Activated T-cell treated with anti-CD3 and anti-CD28 coated beads for 24 hours (primary cell): ENCODE results near the gene GABBR2.

ENCODE experiments used
- DNase-seq: peaks from one replicate; pipeline ENCODE4 v3.0.0-alpha.2; 2020; ENCODE audit warnings: low read depth

The GABBR2 gene

DNA sequence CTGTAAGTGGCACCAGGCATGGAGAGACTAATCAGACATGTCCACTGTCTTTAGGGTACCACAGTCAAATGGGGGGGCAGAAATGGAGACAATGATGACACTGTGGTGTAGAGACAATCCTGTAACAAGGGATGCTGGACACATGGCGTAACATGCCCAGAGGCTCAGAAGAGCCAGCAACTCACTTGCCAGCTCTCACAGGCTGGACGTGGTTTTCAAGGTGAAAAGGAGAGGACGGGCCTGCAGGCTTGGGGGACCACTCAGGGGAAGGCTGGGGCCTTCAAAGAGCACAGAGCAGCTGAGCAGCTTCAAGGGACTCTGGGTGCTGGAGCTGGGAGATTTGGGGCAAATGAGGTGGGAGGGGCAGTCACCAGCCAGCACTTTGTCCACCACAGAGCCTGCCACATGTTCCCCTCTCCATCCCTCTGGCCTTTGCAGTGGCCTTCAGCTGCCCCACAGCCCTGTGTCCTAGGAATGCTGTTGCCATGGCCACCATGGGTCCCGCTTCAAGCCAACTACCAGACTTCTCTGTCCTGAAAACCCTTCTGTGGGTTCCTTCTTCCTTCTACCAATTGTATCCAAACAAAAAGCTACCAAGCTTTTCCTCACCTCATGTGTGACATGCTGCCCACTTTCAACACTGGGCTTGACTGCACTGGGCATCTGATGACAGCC lies 140.4 kb downstream of the GABBR2 start:
- DNase-seq: no peak

DNA sequence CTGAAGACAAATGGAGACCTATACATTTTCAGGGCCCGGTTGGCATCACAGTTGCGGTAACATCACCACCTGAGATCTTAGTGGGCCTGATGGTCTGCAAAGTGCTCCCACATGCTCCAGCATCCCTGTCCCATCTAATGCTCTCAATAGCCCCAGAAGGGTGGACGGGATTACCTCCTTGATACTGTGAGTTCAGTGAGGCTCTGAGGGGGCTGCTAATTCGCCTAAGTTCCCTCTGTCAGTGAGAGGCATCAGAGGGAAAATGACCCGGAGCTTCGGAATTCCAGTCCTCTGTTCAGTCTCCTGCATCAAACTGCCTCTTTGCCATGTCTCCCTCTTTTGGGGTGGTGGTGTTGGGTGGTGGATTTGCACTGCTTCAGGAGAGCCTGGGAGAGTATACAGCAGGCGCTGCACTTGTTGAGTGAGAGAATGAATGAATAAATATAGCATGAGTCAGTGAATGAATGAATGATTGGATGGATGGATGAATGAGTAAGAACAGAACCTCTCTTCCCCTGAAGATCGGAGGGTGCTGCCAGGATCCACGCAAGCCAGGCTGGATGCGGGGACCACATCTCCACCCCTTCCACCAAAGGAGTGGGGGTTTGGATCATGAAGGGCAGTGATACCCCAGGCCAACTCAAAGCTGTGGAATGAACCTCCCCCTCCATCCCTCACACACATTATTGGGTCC lies 141.0 kb downstream of the GABBR2 start:
- no peak for DNase-seq

DNA sequence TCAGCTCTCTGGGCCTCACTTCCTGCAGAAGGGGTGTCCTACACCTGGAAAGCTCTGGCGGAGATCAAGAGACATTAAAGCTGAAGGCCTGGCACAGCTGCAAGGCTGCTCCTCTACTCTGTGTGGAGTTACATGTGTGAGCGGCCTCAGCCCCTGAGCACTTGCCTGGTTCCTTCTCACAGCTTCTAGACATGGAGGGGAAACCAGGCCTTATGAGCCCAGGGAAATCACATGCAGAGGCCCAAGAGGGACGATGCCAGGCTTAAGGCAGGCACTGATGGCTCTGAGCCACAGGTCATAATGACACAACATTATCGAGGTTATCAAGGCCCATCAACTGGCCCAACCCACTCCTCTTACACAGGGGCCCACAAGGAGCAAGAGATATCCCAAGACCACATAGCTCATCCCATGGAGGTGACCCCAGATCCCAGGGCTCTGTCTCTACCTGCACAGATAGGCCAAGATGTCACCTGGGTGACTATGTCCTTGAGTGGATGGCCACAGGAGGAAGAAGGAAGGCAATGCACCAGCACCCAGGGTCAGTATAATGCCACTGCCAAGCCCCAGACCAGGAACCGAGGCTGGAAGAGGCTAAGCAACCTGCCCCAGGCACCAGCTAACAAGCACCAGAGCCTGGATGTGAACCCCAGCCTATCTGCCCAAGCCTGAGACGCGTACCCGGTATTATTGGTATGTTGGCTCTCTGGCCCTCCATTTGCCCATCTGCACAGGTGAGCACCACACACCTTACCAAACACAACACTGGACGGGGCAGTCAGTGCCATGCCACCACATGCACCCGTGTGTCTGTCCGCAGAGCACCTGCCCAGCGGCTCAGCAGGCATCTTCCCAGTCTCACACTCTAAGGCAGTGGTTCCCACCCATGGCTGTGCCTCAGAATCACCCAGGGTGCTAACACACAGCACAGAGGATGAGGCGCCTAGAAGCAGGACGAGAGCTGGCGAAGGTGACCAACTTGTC lies 143.3 kb downstream of the GABBR2 start:
- DNase-seq: no peak

DNA sequence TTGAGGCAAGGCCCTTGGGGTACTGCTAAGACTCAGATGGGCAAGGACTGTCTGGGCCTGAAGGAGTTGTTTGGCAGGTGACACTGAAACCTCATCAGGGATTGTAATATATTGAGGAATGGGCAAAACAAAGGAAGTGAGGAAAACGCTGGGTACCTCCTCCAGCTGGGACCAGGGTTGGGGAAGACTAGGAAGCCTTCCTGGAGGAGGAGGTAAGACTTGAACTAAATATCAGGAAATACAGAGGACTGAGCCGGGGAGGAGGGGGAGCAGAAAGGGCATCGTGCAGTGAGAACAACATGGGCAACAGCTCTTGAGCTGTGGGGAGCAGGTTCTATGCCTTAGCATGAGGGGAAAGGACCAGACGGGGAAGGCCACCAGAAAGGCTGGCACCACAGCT lies 144.0 kb downstream of the GABBR2 start:
- DNase-seq: no peak

DNA sequence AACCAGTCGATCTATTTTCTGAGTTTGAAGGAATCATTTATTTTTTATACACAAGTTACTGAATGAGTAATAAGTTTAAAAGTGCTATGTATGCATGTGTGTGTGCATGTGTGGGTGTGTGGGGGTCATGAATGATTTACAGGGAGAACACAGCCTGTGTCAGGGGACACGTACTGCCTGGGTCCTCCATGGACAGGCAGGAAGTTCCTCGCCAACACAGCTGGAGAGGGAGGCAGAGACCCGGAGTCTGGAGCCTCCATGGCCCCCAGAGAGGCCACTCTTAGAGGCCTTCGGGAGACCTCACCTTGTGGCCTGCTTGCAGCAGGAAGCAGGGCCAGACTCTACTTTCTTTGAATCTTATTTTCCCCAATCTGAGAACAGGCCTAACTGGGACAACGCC lies 144.7 kb downstream of the GABBR2 start:
- DNase-seq: no peak

DNA sequence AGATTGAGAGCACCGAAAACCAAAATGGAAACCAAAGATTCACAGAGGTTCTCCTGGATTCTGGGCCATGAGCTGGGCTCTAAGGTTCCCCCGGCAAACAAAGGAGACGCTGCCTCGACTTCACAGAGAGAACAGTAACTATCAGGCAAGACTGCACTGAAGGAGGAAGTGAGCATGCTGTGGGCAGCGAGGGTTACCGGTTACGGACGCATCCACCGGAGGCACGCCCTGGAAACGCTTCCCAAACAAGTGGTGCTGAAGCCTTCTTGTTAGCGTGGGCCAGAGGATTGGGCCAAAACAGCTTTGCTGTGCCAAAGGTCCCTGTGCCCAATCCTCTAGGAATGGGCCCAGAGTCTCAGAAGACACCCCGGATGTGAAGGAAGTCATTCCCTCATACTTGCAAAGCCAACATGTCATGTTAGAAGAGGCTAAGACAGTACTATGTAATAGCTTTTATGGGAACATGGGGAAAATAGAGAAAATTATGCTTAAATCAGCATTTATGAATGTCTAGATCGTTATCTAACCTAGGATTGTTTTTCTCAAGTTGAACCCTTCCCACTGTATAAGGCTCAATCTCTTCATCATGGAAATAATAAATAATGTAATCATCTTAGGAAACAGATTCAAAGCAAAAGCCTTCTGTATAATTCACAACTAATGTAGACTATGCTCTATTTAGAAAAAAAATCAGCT lies 145.4 kb downstream of the GABBR2 start:
- DNase-seq: no peak

DNA sequence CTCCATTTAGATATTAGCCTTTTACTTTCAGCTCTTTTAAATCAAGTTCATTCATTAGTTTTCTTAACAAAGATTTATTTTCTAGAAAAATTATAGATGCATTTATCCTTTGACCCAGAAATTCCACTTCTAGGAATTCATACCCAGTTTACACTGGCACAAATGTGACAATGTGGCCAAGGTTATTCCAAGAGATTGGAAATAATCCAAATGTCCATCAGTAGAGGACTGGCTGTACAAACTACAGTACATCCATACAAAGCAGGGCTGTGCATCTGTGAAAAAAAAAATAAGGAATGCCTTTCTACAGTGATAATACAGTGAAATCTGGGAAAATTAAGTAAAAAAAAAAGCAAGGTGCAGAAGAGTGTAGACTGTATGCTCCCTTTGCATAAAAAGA lies 149.2 kb downstream of the GABBR2 start:
- DNase-seq: no peak

DNA sequence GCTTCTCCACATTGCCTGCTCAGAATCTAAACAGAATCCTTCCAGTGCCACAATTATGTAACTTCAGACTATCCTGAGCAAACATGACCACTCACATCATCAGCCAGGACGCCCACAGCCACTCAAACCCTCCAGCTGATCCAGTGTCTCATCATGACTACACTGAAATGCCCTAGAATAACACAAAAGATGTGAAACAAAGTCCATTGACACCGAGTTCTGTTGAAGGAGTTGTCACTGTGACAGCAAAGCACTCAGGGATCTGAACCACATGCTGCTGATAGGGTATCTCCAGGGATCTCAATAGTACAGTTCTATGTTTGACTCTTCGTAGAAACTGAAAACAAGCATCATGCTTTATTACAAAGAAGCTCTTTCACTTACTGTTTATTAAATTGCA lies 150.2 kb downstream of the GABBR2 start:
- no peak for DNase-seq

DNA sequence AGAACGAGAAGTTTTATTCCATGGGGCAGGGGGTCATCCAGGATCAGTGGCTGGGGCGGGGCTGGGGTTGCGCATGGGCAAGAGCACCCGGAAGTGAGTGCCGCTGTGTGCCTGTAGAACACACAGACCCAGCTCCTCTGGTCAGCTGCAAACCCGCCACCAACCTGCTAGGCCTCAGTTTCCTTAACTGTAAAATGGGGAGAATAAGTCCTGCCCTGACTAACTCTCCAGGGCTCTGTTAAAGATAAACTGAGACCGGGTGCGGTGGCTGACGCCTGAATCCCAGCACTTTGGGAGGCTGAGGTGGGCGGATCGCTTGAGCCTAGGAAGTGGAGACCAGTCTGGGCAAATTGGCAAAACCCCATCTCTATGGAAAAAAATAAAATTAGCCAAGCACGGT lies 152.2 kb downstream of the GABBR2 start:
- no peak for DNase-seq

DNA sequence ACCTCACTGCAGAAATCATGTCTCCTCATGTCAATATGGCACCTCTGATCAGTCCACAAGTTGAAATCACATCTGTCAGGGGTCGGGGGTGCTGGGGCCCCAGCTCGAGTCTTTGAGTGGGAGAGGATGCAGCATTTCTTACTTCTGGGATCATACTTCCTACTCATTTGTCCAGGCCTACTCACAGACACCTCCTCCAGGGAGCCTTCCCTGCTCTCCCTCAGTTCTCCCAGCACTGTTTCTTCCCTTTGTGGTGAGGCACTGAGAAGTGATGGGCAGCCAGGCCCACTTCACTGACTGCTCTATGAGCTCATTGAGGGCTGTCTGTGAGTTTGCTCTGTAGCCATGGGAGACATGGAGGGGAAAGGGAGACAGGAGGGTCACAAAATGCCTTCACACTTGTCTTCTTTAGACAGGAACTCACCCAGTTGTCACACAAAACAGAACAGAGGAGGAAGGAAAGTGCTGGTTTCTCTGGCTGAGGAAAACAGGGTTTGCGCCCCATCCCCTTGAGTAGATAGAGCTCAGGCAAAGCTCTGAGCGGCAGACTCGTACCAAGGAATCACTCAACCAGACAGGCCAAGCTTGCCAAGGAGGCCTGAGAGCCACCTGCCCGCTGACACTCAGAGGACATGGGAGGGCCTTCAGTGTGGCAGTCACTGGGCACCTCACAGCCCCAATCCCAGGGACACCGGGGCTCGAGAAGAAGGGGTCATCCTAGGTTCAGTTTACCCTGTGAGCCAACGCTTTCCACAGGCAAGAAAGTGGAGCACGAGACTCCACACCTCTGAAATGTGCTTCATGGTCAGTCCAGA lies 152.9 kb downstream of the GABBR2 start:
- no peak for DNase-seq

DNA sequence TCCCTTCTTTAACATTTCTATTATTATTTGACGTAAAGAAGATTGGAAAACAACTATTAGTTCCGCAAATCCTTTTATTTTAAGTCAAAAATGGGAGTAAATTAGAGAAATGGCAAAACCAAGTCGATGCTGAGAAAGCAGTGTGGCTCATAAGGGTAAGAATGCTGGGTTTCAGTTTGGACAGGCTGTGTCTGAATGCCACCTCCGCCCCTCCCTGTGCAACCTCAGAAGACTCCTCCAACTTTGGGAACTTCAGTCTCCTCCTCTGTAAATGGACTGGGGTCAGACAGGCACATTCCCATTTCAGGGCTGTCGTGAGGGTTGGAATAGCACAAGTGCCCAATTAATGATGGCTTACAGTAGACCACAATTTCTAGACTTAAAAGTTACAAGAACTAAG lies 154.0 kb downstream of the GABBR2 start:
- no peak for DNase-seq

DNA sequence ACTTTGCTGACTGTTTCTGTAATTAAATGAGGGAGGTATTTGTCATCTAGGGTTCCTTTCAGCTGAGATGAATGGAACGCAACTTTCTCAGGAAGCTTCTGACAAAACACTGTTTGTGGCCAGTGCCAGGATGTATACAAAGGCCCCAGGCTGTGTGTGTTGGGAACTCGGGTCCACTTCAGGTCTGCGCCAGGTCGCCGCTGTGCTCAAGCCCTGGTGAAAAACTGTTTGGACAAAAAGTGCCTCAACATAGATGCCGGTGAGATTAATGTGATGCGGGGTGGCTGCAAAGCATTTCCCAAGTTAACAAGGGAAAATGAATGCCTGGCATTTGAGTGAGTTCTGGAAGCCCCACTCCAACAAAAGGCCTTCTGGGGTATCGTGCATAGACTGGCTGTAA lies 156.4 kb downstream of the GABBR2 start:
- DNase-seq: no peak

DNA sequence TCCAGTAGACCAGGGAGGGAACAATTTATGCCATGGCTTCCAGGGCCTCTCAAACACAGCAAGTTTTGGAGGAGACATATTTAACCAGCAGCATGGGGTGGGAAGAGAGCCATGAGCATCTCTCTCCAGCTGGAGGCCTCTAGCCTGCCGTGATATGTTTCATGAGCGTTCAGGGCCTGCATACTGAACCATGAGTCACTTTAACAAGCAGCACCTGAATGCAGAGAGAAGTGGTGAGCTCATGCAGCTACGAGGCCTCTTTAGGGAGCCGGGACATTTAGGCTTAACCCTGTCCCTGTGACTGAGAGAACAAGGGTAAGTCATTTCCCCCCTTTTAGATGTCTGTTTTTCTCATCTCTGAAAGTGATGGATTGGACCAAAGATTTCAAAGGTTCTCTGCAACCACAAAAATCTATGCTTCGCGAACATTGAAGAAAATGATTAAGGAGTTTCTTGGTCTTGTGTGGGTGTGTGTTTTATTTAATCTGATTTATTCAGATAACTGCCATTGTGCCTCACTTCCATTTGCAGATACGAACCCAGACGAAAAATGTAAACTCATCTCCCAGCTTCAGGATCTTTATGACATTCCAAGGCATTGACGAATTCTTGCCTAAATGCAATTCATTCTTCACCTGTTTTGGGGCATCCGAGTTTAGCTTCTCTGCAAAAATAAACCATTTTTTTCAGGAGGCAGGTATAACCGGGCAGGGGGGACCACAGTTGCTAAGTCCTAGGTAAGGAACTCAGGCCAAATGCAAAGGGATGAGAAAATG lies 157.0 kb downstream of the GABBR2 start:
- no peak for DNase-seq

DNA sequence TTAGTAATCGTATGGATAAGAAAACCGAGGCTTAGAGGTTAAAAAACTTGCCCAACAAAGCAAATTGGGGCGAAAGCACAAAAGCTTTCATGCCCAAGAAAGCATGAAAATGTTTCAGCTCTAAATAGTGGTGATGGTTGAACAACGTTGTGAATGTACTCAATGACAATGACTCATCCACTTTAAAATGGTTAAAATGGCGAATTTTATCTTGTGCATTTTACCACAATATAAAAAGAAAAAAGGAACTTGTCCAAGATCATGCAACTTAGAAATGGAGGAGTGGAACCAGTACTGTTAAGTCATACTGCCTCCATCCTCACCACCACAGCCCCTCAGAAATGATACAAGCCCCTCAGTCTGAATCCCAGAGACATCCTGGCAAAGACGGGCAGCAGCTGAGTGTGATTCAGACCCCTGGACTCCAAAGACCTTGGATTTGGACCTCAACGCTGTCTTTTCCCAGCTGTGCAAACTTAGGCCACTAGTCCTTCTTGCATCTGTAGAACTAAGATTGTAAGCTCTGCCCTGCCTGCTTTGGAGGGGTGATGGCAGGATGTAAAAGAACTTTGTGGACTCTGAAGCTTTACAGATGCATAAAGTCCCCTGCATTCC lies 158.4 kb downstream of the GABBR2 start:
- DNase-seq: no peak

DNA sequence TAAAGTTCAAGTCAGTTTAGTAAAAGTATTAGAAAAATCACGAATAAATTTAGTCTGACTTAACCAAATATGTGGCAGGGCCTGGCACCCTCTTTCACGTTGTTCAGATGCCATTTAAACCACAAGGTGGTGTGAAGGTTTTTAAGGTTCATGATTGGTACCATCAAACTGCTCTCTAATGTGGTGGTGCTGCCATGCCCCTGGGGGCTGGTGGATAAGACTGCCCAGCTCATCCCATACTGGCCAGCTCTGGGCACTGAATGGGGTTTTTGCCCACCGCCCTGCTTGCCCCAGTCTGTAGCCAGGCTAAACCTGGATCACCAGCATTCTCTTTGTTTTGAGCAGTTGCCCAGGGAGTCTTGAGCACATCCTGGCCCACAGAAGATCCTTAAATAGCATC lies 159.3 kb downstream of the GABBR2 start:
- DNase-seq: no peak

DNA sequence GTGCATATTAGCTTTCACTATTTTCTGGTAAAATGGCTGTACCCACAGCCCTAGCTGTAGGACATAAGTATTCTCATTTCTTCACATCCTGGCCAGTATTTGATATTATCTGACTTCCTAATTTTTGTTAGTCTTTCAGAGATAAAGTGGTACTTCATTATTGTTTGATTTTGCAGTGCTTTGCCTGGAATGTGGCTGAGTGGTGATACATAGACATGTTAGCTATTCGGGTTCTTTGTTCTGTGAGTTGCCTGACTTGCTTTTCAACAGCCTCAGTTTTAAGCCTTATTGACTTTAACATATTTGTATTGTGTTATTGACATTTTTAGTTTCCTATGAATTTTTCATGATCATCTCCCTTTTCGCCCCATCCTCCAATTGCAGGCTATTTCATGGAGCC lies 161.1 kb downstream of the GABBR2 start:
- no peak for DNase-seq

DNA sequence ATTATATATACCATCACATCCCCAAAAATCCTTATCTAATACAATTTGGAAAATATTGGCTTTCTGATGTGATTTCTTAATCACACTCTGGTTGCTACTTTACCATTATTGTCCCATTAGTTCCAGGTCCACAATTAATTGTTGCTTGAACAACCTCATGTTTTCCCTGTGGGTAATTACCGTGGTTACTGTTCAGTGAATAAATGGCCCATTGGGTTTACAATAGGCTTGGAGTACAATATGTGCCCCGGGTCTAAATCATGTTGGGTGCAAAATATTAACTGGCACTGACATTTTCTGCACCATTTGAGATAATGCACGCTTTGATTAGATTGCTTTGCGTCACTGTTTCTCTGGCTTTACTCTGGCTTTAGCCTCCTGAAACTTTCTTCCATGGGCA lies 163.7 kb downstream of the GABBR2 start:
- DNase-seq: no peak

DNA sequence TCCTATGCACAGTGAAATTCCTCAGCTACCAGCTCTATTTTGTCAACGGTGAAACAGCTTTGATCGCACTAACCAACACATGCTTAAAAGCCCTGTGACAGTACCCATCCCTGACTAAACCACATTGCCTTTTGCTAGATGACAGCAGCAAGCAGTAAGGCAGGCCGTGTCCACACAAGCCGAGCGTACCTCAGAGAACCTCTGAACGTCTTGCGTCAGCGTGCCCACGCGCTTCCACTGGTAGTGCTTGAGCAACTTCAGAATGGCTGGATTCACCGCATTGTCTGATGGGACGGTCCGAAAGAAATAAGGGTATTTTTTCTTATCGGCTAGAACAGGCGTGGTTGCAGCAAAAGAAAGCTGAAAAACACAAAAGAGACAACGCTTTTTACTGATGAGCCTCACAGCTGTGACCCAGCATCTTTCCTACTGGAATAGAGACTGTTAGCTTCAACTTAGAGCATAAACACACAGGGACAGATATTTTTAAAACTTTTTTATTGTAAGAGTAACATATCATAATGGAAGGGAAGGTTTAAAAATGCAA lies 167.0 kb downstream of the GABBR2 start:
- no peak for DNase-seq

DNA sequence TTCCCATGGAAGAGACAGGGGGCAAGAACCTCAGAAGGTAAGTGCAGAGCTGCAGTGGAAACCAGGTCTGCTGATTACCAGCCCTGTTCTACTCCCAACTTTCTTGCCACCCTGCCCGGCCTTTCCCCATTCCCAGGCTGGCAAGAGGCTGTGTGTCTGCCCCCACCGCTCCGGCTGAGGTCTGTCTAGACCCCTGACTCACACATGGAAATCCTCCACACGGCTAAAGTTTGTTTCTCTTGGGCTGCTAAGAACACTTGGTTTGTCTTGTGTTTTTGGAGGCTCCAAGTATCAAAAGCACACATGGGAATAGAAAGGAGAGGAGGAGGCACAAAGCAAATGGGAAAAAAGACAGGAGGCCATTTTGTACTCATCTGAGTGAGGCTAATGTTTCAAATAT lies 168.3 kb downstream of the GABBR2 start:
- no peak for DNase-seq

DNA sequence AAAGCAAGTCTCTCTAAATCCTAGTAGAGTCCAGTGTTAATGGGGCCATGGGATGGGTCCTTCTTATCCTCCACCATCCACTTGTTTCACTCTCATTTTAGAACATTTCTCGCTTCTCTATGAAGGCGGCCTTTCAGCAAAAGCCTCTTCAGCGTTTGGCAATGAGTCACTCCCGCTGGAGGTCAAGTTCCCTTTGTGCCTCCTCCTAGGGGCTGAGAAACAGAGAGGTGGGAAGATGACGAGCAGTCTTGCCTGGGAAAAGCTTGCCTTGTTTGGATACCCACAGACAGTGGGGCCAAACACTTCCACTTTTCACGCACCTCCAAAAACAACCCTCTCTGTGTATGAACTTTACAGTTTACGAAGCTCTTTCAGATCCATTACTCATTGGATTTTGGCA lies 168.8 kb downstream of the GABBR2 start:
- DNase-seq: no peak
